Breast epithelium (tissue), 3 donors: ENCODE measurements around the gene PCBP4.

ENCODE experiments used
- POLR2A ChIP-seq: fragments of 450-650 bp; IDR thresholded peaks from one replicate; pipeline ENCODE4 v1.6.1; 2016; ENCODE audit warnings: antibody characterized with exemption, mild to moderate bottlenecking, moderate library complexity
- POLR2AphosphoS5 ChIP-seq, 3 donors: sonication (generic); formaldehyde crosslinking; IDR thresholded peaks; one replicate each; pipeline ENCODE4 v1.6.1; 2017; ENCODE audit warnings: antibody characterized with exemption in 3 of 3
- TF ChIP-seq, protein P1 (sequence below), 3 donors: fragments of 450-650 bp; IDR thresholded peaks; one replicate each; pipeline ENCODE4 v1.5.1; 2016 to 2017; ENCODE audit warnings: antibody characterized with exemption in 3 of 3, mild to moderate bottlenecking in 3 of 3, moderate library complexity in 3 of 3

DNA sequence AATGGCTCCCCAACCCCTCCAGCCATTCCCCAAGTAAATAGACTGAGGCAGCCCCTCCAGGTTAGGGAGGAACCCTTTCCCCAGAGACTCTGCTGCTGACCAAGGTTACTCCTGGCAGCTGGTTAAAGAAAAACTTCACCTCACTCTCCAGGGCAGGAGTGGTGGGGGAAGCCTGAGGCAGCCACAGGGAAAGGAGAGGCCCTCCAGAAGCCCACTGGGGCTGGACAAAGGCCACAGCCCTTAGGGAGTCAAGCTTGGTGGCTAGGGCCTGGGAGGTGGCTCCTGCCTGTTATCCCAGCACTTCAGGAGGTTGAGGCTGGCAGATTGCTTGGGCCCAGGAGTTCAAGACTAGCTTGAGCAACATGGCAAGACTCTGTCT, 17.0 kb upstream of the PCBP4 start:
- TF ChIP-seq, protein P1, sequence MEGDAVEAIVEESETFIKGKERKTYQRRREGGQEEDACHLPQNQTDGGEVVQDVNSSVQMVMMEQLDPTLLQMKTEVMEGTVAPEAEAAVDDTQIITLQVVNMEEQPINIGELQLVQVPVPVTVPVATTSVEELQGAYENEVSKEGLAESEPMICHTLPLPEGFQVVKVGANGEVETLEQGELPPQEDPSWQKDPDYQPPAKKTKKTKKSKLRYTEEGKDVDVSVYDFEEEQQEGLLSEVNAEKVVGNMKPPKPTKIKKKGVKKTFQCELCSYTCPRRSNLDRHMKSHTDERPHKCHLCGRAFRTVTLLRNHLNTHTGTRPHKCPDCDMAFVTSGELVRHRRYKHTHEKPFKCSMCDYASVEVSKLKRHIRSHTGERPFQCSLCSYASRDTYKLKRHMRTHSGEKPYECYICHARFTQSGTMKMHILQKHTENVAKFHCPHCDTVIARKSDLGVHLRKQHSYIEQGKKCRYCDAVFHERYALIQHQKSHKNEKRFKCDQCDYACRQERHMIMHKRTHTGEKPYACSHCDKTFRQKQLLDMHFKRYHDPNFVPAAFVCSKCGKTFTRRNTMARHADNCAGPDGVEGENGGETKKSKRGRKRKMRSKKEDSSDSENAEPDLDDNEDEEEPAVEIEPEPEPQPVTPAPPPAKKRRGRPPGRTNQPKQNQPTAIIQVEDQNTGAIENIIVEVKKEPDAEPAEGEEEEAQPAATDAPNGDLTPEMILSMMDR (IDR thresholded peaks at IDR 0.05) = no peak
- TF ChIP-seq POLR2A = no peak
- no peak for TF ChIP-seq POLR2AphosphoS5 (IDR thresholded peaks at IDR 0.05)
